Right cardiac atrium (tissue), 5 donors: ENCODE results near the gene FASTK. TPM values are rescaled to one million over a fixed set of nuclear protein-coding genes. Genes with fewer than 3 reads are reported as not detected.

Source experiments
- ATAC-seq, 2 donors: fragments of 200-7000 bp; cut with Tn5 transposase; one replicate each; pipeline versions ENCODE4 v1.8.0 to v1.9.1; 2020; ENCODE audit warnings: moderate library complexity in 2 of 2, mild to moderate bottlenecking in 1 of 2
- DNase-seq, 3 donors: peaks; one replicate each; pipeline ENCODE4 v3.0.0-alpha.2; 2020
- H3K27ac ChIP-seq: one replicate; pipeline ENCODE4 v1.5.1; 2013; ENCODE audit warnings: mild to moderate bottlenecking, low read length, control low read depth, moderate library complexity
- H3K27me3 ChIP-seq: one replicate; pipeline ENCODE4 v1.6.1; 2013; ENCODE audit not compliant: control insufficient read depth, insufficient read depth
- H3K4me1 ChIP-seq: one replicate; pipeline ENCODE4 v1.6.1; 2013; ENCODE audit warnings: low read length; ENCODE audit not compliant: control insufficient read depth, insufficient read depth
- H3K4me3 ChIP-seq: one replicate; pipeline ENCODE4 v1.5.1; 2013; ENCODE audit warnings: low read length, control low read depth
- H3K9me3 ChIP-seq: one replicate; pipeline ENCODE4 v1.6.1; 2013; ENCODE audit warnings: low read length; ENCODE audit not compliant: control insufficient read depth
- WGBS: extraction: QIAGEN DNeasy Blood & Tissue Kit; methylation state at CpG from one replicate; pipeline ENCODE4 v1.1.7; 2013; 5-methylcytosine and 5-hydroxymethylcytosine counted together
- intact Hi-C, 4 donors: fragments of 100-400 bp; cut with DNase I; formaldehyde crosslinking; loops; one replicate each; pipeline versions ENCODE4 v1.11.0 to v1.14.0; 2022 to 2023
- polyA plus RNA-seq: library from polyadenylated mRNA; stranded (reverse); fragments of 200-250 nt; gene quantifications from one replicate; pipeline ENCODE4 v1.2.3, GENCODE V29; 2013
- total RNA-seq, 4 donors: library from RNA; stranded (reverse); fragmentation: NEBNext Ultra II Directional; extraction: Animal tissue kit (Norgen Biotek cat#: 25700); gene quantifications; one replicate each; pipeline ENCODE4 v1.2.1, GENCODE V29; 2021
- donor health status: healthy with polysubstance abuse.
- donor health status: DM: no; HTN: yes; CAD: no.
- donor health status: DM: no; HTN: no; CAD: no.
- donor health status: DM: no; HTN: yes; CAD: no; lungs with severe emphysema.
- donor health status: DM: yes; HTN: yes; CAD: no.

The FASTK gene
- total and polyA plus RNA-seq, 5 donors, result 64.1 to 133 (median 73.5) TPM

DNA sequence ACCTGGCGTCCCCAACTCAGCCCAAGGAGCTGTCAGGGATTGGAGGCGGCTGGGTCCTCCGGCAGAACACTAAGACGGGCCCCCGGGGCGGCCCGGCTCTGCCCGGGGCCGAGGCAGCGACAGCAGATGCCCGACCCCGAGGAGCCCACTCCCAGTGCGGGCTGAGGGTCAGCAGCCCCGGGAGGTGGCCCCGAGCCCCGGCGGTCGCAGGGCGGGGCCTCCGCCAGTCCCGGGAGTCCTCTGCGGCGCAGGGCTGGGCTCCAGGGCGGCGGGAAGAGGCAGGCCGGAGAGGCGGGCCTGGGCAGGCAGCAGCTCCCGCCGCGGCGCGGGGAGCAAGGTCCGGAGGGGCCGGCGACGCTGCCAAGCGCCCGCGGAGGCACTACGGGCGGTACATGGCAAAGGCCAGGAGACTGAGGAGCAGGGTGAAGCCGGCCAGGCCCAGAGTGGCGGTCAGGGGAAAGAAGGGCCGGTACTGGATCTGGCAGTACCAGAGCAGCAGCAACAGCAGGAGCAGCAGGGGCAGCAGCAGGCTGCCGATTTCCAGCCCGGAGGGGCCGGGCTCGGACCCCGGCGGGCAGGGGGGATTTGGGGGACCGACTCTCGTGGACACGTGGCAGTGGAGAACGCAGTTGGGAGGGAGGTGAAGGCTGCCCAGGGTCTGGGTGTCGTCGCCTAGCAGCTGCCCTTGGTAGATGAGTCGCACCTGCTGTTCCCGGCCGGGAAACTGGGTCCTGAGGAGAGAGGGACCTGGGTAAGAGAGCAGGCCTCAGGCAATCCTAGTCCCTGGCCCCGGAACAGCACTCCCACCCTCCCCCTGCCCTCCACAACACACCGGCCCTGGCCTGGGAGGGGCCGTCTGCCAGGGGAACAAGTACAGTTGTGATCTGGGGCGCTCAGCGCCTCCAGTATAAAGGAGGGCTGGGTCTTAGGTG is 827 bp upstream of the FASTK start:
- DNase-seq, result peak; percentile 53 to 85 (median 80)
- WGBS, result 21% methylated on average over 64 of the region's 64 CpGs
- intact Hi-C loops, result loop anchor here in 1 of 4 donors (10.0 kb wide), 1 partner anchor 57 kb away; the partner anchor contains the start of genes ABCB8 and ATG9B

DNA sequence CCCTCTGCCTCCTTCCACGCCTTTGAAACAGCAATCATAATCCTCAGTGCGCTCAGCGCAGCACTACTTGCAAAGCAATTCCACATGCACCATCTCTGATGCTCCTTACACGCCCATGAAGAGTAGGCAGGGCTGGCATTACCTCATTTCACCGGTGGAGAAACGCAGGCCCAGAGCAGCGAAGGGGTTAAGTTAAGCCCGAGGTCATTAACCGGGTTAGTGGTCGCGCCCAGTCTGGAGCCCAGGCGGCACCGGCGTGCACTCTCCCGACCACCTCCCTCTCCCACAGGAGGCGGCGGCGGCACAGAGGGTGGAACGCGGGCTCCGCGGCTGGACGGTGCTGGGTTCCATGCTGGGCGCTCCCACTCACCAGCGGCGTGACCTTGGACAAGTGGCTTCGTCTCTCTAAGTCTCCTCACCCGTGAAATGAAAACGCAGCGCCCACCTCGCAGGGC is 515 bp downstream of the FASTK start:
- H3K9me3 ChIP-seq, result no peaks in the 10 kb centered on the region
- intact Hi-C loops, result loop anchor here in 1 of 4 donors (10.0 kb wide), 1 partner anchor 55 kb away; the partner anchor contains the start of genes ABCB8 and ATG9B
- H3K27ac ChIP-seq, result peak overlapping the region; percentile 92
- peak overlapping the region; percentile 84 for H3K4me3 ChIP-seq
- ATAC-seq, result peak; percentile 1 to 2
- peaks cover 5% of the 10 kb centered on the region for H3K4me1 ChIP-seq
- under 1% methylated on average over 31 of the region's 31 CpGs for WGBS
- DNase-seq, result no peak
- H3K27me3 ChIP-seq, result no peaks in the 10 kb centered on the region

More for the DNA sequence above, 827 bp upstream of the FASTK start:
- Histone ChIP-seq H3K27me3 (no peaks in the 10 kb centered on the region), H3K4me1 (peaks cover 5% of the 10 kb centered on the region), H3K27ac (peak overlapping the region; percentile 87), H3K4me3 (peak overlapping the region; percentile 35), H3K9me3 (no peaks in the 10 kb centered on the region)
- peak; percentile 3 to 23 for ATAC-seq

DNA sequence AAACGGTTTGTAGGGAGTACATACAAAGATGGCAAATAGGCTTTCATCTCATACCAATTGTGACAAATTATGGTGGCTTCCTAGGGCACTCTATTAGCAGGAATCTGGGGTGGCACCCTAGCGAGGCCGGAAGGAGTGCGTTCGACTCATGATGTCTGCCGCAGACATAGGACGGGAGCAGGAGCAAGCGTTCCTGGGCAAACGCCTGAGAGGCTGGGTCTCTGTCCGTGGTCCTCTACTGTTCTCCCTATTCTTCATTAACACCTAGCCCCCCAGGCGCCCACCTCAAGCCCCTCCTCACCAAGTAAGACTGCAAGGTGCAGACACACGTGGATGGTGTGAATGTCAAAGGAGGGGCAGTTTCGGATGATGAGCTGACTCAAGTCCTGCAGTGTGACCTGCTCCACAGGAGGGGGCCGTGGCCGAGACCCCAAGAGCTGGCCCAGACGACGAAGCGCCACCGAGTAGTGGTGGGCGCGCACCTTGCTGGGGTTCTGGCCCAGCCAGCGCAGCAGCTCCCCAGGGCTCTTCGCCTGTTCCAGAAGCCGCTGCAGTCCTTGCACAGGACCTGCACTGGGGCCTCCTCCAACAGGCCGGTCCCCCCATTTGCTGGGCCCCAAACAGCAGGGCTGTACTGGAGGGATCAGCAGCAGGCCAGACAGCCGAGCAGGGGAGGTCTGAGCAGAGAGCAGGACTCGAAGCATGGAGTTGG is 1.3 kb downstream of the FASTK start:
- H3K9me3 ChIP-seq, result no peaks in the 10 kb centered on the region
- H3K27ac ChIP-seq, result no peak overlapping the region
- WGBS, result 75% methylated on average over 27 of the region's 27 CpGs
- peaks cover 5% of the 10 kb centered on the region for H3K4me1 ChIP-seq
- peak overlapping the region; percentile 84 for H3K4me3 ChIP-seq
- no peaks in the 10 kb centered on the region for H3K27me3 ChIP-seq
- intact Hi-C loops, result no loop called here
- DNase-seq (peak in 2 of 3 donors; percentile 63 to 68), ATAC-seq (no peak)

DNA sequence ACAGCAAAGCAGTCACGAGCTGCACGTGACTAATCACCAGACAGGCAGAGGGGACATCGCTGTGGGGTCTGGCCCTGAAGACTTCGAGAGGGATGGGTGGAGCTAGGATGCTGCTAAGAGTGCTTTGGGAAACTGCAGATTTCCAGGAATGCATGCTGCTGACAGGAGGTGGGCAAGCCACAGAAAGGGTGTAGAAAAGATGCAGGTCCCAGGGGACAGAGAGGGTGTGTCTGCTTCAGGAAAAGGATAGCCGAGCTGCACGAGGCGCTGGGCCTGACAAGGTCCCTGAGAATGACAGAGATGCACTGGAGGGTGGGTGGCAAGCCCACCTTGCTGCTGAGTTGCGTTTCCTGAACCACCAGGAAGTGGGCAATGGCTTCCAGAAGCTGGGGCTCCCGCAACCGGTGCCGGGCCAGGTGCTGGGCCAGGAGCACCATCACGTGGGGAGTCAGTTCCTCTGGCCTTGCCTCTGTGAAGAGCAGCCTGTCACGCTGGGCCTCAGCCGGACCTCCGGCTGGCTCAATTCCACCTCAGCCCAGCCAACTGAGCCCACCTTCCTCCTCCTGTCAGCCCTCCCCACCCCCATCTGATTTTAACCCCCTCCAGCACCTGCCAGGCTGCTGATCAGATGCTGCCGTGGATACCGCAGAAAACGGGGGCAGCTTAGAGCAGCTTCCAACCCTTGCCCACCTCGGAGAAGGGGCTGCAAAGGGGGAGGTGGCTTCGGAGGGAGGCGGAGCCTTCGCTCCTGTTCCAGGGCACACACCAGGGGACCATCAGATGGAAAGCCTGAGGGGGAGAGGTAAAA is 2.2 kb downstream of the FASTK start:
- no peaks in the 10 kb centered on the region for H3K27me3 ChIP-seq
- no peak overlapping the region for H3K4me3 ChIP-seq
- no peaks in the 10 kb centered on the region for H3K9me3 ChIP-seq
- 28% methylated on average over 22 of the region's 22 CpGs for WGBS
- peaks cover 5% of the 10 kb centered on the region for H3K4me1 ChIP-seq
- intact Hi-C loops, result no loop called here
- ATAC-seq, result no peak
- peak in 2 of 3 donors; percentile 56 to 58 for DNase-seq
- H3K27ac ChIP-seq, result no peak overlapping the region

DNA sequence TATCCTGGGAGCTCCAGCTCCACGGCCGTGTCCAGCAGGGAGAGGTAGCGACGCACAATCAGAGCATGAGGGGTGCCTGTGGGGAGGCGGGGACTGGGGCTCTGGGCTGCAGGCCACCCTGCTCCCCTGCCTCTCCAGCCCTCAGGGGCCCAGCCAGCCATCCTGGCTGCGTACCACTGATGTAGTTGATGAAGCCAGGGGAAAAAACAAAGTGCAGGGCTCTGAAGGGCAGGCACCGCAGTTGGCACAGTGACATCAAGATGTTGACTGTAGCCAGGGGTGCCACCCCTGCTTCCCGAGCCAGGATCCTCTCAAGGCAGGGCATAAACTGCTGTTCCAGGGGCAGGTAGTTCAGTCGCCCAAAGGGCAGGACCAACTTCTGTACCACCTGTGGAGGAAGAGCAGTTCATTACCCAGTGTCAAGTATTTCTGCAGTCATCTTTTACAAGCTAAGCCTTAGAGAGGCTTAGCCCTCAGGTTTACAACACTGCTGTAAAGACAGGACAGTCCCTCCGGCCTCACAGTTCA is 2.8 kb downstream of the FASTK start:
- Histone ChIP-seq H3K4me1 (peaks cover 5% of the 10 kb centered on the region), H3K27ac (peak overlapping the region; percentile 10), H3K27me3 (no peaks in the 10 kb centered on the region), H3K9me3 (no peaks in the 10 kb centered on the region), H3K4me3 (no peak overlapping the region)
- ATAC-seq (no peak), DNase-seq (peak; percentile 19 to 55 (median 54))
- intact Hi-C loops, result no loop called here
- WGBS, result 64% methylated on average over 10 of the region's 10 CpGs

DNA sequence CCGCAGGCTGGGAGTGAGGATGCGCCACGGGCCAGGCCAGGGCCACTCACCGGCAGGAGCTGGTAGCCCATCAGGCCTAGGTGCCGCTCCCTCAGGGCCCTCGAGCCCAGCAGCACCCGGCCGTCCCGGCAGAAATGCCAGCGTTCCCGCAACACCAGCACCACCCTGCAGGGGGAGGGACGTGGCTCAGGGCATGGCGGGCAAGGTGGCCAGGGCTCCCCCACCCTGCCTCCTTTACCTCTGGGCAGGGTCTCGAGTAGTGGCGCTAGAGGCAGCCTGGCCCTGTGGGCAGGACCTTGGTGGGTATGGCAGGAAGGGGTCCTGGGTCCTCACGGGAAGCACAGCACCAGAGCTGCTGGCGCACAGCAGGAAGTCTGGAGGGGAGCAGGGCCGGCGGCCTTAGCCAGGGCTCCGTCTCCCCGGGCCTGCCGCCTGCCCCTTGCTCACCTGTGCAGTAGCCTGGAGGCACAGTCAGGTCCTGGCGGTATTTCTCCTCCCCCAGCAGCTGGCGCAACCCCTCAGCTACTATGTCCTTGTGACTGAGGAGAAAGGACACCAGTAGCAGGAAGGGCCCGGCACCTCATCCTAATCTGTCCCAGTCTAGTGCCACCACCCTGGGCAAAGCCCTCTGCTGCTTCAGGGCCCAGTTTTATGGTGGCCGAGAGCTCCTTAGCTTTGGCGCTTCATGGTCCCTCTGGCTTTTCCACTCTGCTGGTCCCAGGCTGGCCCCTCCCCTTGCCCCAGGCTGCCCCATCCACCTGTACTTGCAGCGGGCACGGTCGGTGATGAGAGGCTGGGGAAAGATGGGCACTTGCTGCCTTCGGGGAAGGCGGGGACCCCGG is 3.5 kb downstream of the FASTK start:
- Histone ChIP-seq H3K4me3 (no peak overlapping the region), H3K27ac (peak overlapping the region; percentile 18)

DNA sequence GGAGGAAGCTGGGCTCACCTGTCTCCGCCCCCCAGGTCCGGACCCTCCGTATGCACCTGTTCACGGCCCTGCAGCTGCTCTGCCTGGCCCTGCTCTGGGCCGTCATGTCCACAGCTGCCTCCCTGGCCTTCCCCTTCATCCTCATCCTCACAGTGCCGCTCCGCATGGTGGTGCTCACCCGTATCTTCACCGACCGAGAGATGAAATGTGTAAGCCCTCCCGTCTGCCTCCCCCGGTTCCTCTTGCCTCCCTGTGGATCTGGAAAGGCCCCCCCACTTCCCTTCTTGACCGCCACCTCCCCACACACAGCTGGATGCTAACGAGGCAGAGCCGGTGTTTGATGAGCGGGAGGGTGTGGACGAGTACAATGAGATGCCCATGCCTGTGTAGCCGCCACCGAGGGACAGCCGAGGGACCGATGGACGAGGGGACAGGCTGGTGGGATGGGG is 4.6 kb downstream of the FASTK start:
- no peak overlapping the region for H3K4me3 ChIP-seq
- WGBS, result 73% methylated on average over 22 of the region's 22 CpGs
- no peaks in the 10 kb centered on the region for H3K27me3 ChIP-seq
- H3K9me3 ChIP-seq, result no peaks in the 10 kb centered on the region
- no peaks in the 10 kb centered on the region for H3K4me1 ChIP-seq
- intact Hi-C loops, result no loop called here
- H3K27ac ChIP-seq, result no peak overlapping the region
- ATAC-seq (no peak), DNase-seq (peak in 2 of 3 donors; percentile 44 to 55)

More for the DNA sequence above, 3.5 kb downstream of the FASTK start:
- H3K4me1 ChIP-seq, result peaks cover 2% of the 10 kb centered on the region
- intact Hi-C loops, result no loop called here
- no peaks in the 10 kb centered on the region for H3K9me3 ChIP-seq
- DNase-seq (peak in 2 of 3 donors; percentile 73 to 75), ATAC-seq (no peak)
- WGBS, result 71% methylated on average over 33 of the region's 33 CpGs
- H3K27me3 ChIP-seq, result no peaks in the 10 kb centered on the region

DNA sequence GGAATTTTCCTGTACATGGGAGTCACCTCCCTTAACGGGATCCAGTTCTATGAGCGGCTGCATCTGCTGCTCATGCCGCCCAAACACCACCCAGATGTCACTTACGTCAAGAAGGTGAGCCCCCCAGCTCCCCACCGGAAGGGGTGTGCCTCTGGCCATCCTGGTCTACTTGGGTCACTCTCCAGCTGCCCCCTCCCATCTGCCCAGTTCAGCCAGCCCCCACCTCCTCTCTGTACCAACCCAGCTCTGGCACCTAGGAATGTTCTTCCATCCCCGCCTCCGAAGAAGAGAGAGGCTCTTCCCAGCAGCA is 5.0 kb downstream of the FASTK start:
- H3K9me3 ChIP-seq, result no peaks in the 10 kb centered on the region
- H3K4me1 ChIP-seq, result no peaks in the 10 kb centered on the region
- 78% methylated on average over 7 of the region's 7 CpGs for WGBS
- H3K4me3 ChIP-seq, result no peak overlapping the region
- no peak for DNase-seq
- H3K27ac ChIP-seq, result no peak overlapping the region
- no peak for ATAC-seq
- no peaks in the 10 kb centered on the region for H3K27me3 ChIP-seq
- intact Hi-C loops, result no loop called here

DNA sequence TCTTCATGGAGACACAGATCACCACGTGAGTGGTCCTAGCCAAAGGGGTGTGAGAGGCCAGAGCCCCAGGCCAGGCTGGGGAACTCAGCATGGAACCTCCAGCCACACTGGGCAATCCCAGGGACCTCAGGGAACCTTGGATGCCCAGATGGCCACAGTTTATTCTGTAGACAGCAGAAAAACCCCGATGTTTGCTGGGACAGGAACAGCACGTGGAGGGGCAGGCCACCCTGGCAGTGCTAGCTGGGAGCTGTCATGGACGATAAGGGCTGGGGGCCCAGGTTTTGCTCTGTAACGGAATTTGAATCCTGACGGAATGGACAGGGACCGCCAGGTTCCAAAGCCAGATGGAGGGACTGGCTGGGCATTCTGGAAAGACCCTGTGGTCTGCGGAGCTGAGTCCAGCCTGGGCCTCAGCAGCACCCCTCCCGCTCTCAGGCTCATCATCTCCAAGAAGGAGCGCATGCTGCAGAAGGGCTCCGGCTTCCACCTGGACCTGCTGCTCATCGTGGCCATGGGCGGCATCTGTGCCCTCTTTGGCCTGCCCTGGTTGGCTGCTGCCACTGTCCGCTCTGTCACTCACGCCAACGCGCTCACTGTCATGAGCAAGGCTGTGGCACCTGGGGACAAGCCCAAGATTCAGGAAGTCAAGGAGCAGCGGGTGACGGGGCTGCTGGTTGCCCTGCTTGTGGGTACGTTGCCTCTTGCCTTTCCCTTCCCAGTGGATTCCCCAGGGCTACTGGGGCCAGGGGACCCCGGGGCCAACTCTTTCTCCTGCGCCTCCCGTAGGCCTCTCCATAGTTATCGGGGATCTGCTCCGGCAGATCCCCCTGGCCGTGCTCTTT is 5.6 kb downstream of the FASTK start:
- WGBS, result 88% methylated on average over 26 of the region's 26 CpGs
- intact Hi-C loops, result no loop called here
- H3K4me1 ChIP-seq, result no peaks in the 10 kb centered on the region
- DNase-seq (peak in 1 of 3 donors; percentile 50), ATAC-seq (no peak)
- no peak overlapping the region for H3K4me3 ChIP-seq
- H3K9me3 ChIP-seq, result no peaks in the 10 kb centered on the region
- no peak overlapping the region for H3K27ac ChIP-seq
- no peaks in the 10 kb centered on the region for H3K27me3 ChIP-seq
